ENCODE results near the gene RHBDD2.
"Not testable (repeated sequence)": the region's sequence is repeated elsewhere in the genome, so short reads cannot be mapped to it uniquely, and the experiment has no call there.

Gene RHBDD2

GRCh38 chr7:75889223-75889825 lies 10.5 kb downstream of the RHBDD2 start:
- FAIRE-seq, result no peak

GRCh38 chr7:75889826-75890225 lies 11.0 kb downstream of the RHBDD2 start:
- FAIRE-seq, result no peak

GRCh38 chr7:75891237-75891636 lies 12.4 kb downstream of the RHBDD2 start:
- not testable (repeated sequence) for FAIRE-seq

GRCh38 chr7:75891815-75892411 lies 13.1 kb downstream of the RHBDD2 start:
- no peak for FAIRE-seq

- no peak for FAIRE-seq
Observed at GRCh38 chr7:75892634-75893272, 13.9 kb downstream of the RHBDD2 start.

- no peak for FAIRE-seq
Observed at GRCh38 chr7:75896803-75897327, 18.0 kb downstream of the RHBDD2 start.

- FAIRE-seq, result no peak
Observed at GRCh38 chr7:75900617-75901315, 21.9 kb downstream of the RHBDD2 start.

- no peak for FAIRE-seq
Observed at GRCh38 chr7:75905785-75906604, 27.2 kb downstream of the RHBDD2 start.

GRCh38 chr7:75906991-75907667 lies 28.3 kb downstream of the RHBDD2 start:
- no peak for FAIRE-seq

GRCh38 chr7:75907668-75908039 lies 28.8 kb downstream of the RHBDD2 start:
- not testable (repeated sequence) for FAIRE-seq

GRCh38 chr7:75909521-75910132 lies 30.8 kb downstream of the RHBDD2 start:
- FAIRE-seq, result no peak

- FAIRE-seq, result not testable (repeated sequence)
Observed at GRCh38 chr7:75911186-75911585, 32.4 kb downstream of the RHBDD2 start.

- no peak for FAIRE-seq
Observed at GRCh38 chr7:75913437-75913836, 34.6 kb downstream of the RHBDD2 start.

- no peak for FAIRE-seq
Observed at GRCh38 chr7:75914169-75914654, 35.4 kb downstream of the RHBDD2 start.

GRCh38 chr7:75914655-75915415 lies 36.0 kb downstream of the RHBDD2 start, which contains the start of gene POR:
Gene POR, plus strand, starts transcription at chr7:75915155. Its CDS starts 38,847 bp downstream, at chr7:75954002.
- FAIRE-seq, result no peak

- no peak for FAIRE-seq
Observed at GRCh38 chr7:75915416-75916156, 36.8 kb downstream of the RHBDD2 start.

- FAIRE-seq, result no peak
Observed at GRCh38 chr7:75916259-75916658, 37.4 kb downstream of the RHBDD2 start.

GRCh38 chr7:75916685-75917634 lies 38.1 kb downstream of the RHBDD2 start:
- FAIRE-seq, result no peak

Measured in TTC549 (cell line).